Measurements from ENCODE around the gene SALL1.

GRCh38 chr16:51172368-51172767 lies 21.3 kb upstream of the SALL1 start:
- TF ChIP-seq CTCF (IDR thresholded peaks at IDR 0.05; ENCODE audit: low read depth, low read length) (no peak), MYC (IDR thresholded peaks at IDR 0.05; ENCODE audit: low read depth, low read length) (no peak), POLR2A (IDR thresholded peaks at IDR 0.05; ENCODE audit: extremely low read depth, insufficient read length) (no peak), MAX (IDR thresholded peaks at IDR 0.05; ENCODE audit: low read depth, low read length) (no peak)
